ENCODE data around the gene PNRC1. TPM values are rescaled to one million over a fixed set of nuclear protein-coding genes. Genes with fewer than 3 reads are reported as not detected.
A peak's percentile ranks its signal among the peaks of the same experiment; 100 is the strongest.

PNRC1 gene
- total RNA-seq, 1 experiment from 2014 or later: 45.1 TPM

DNA sequence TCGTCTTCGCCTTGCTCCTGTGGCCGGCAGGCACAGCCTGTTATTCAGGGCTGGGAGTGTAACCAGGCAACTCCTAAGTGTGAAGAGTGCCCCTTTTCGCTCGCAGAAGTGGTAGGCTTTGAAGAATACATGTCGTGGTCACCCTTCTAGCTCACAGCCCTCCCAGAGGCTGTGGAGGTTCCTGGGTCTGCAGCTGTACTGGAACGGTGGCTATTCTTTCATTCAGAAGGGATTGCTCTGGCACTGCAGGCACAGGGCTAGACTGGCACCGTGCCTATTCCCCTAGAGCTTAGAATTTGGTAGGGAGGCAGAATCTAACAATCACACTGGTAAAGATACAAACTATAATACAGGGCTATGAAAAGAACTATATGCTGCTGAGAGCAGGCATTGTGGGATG is 38.4 kb downstream of the PNRC1 start:
- intact Hi-C loops (cut with micrococcal nuclease; ENCODE audit: unreplicated experiment): no loop called here
- ChIA-PET CTCF (interaction anchor here (0.7 kb wide), 1 partner anchor 137 kb away, joined by 3 read pairs; no protein-coding TSS in a partner anchor), POLR2A (no interaction called here)
- Mint-ChIP-seq H3K4me3 (ENCODE audit: unreplicated experiment) (peak overlapping the region; percentile 28), H3K9me3 (ENCODE audit: unreplicated experiment) (no peaks in the 10 kb centered on the region), H3K27me3 (ENCODE audit: insufficient read depth, unreplicated experiment) (no peaks in the 10 kb centered on the region), H3K27ac (ENCODE audit: unreplicated experiment) (no peak overlapping the region), H3K4me1 (ENCODE audit: low read depth, unreplicated experiment) (no peaks in the 10 kb centered on the region), H3K36me3 (ENCODE audit: insufficient read depth, unreplicated experiment) (no peaks in the 10 kb centered on the region)
- Histone ChIP-seq H3K4me3 (ENCODE audit: low read depth, low read length) (no peak overlapping the region), H3K4me1 (no peaks in the 10 kb centered on the region), H3K36me3 (ENCODE audit: control insufficient read depth, insufficient read depth, low read length) (no peaks in the 10 kb centered on the region), H3K27me3 (replicated peaks; ENCODE audit: control insufficient read depth, insufficient read depth, low read length) (no peaks in the 10 kb centered on the region), H3K9me3 (no peaks in the 10 kb centered on the region)
- TF ChIP-seq, protein P1, sequence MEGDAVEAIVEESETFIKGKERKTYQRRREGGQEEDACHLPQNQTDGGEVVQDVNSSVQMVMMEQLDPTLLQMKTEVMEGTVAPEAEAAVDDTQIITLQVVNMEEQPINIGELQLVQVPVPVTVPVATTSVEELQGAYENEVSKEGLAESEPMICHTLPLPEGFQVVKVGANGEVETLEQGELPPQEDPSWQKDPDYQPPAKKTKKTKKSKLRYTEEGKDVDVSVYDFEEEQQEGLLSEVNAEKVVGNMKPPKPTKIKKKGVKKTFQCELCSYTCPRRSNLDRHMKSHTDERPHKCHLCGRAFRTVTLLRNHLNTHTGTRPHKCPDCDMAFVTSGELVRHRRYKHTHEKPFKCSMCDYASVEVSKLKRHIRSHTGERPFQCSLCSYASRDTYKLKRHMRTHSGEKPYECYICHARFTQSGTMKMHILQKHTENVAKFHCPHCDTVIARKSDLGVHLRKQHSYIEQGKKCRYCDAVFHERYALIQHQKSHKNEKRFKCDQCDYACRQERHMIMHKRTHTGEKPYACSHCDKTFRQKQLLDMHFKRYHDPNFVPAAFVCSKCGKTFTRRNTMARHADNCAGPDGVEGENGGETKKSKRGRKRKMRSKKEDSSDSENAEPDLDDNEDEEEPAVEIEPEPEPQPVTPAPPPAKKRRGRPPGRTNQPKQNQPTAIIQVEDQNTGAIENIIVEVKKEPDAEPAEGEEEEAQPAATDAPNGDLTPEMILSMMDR (IDR thresholded peaks at IDR 0.05; ENCODE audit: insufficient read depth in 1 of 2, low read depth in 1 of 2, low read length in 1 of 2, severe bottlenecking in 1 of 2, unreplicated experiment in 1 of 2): no peak
- BruUV-seq (replicated peaks): no TSS peak
- no peak for DNase-seq

DNA sequence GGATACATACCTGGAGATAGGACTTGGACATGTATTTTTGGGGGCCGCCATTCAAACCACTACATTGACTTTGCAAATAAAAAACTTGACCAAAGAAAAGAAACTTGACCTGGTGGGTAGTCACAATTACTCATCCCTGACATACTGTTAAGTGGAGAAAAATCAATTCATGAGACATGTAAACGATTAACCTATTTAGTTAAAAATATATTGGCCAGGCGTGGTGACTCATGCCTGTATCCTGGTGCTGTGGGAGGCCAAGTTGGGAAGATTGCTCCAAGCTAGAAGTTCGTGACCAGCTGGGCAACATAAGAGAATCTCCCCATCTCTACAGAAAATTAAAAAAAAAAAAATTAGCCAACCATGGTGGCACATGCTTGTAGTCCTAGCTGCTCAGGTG is 39.8 kb downstream of the PNRC1 start:
- peaks cover 10% of the 10 kb centered on the region for H3K9me3 Mint-ChIP-seq (ENCODE audit: unreplicated experiment)
- no peaks in the 10 kb centered on the region for H3K36me3 ChIP-seq (ENCODE audit: control insufficient read depth, insufficient read depth, low read length)
- no peak overlapping the region for H3K27ac Mint-ChIP-seq (ENCODE audit: unreplicated experiment)
- H3K4me3 Mint-ChIP-seq (ENCODE audit: unreplicated experiment): no peak overlapping the region
- TF ChIP-seq, protein P1 (IDR thresholded peaks at IDR 0.05; ENCODE audit: insufficient read depth in 1 of 2, low read depth in 1 of 2, low read length in 1 of 2, severe bottlenecking in 1 of 2, unreplicated experiment in 1 of 2): no peak
- peaks cover 6% of the 10 kb centered on the region for H3K36me3 Mint-ChIP-seq (ENCODE audit: insufficient read depth, unreplicated experiment)
- H3K4me1 Mint-ChIP-seq (ENCODE audit: low read depth, unreplicated experiment): no peaks in the 10 kb centered on the region
- DNase-seq: no peak
- H3K27me3 Mint-ChIP-seq (ENCODE audit: insufficient read depth, unreplicated experiment): no peaks in the 10 kb centered on the region
- H3K4me3 ChIP-seq (ENCODE audit: low read depth, low read length): no peak overlapping the region
- H3K27me3 ChIP-seq (replicated peaks; ENCODE audit: control insufficient read depth, insufficient read depth, low read length): no peaks in the 10 kb centered on the region
- H3K4me1 ChIP-seq: no peaks in the 10 kb centered on the region
- H3K9me3 ChIP-seq: no peaks in the 10 kb centered on the region
- POLR2A ChIA-PET: no interaction called here
- no TSS peak for BruUV-seq (replicated peaks)
- CTCF ChIA-PET: interaction anchor here (0.6 to 0.7 kb wide), 2 partner anchors 8 to 176 kb away, joined by 3 read pairs; no protein-coding TSS in a partner anchor
- intact Hi-C loops (cut with micrococcal nuclease; ENCODE audit: unreplicated experiment): no loop called here

DNA sequence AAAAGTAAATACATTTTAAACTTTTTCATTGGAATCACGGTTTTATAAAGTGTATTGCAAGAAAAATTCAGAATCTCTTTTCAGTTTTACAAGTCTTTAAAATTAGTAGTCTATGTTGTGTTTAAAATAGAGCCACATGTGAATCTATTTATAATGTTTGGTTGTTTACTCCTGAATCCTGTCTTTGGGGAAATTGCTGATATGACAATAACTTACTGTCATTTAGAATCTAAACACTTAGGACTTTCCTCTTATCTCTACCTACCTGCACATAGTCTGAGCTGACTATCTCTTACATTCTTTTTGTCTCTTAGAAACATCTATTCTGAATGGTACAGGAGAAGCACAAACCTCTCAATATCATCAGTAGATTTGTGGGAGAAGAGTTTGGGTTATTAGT is 41.4 kb downstream of the PNRC1 start:
- H3K9me3 ChIP-seq: no peaks in the 10 kb centered on the region
- TF ChIP-seq, protein P1 (IDR thresholded peaks at IDR 0.05; ENCODE audit: insufficient read depth in 1 of 2, low read depth in 1 of 2, low read length in 1 of 2, severe bottlenecking in 1 of 2, unreplicated experiment in 1 of 2): no peak
- Mint-ChIP-seq H3K4me3 (ENCODE audit: unreplicated experiment) (no peak overlapping the region), H3K4me1 (ENCODE audit: low read depth, unreplicated experiment) (no peaks in the 10 kb centered on the region), H3K36me3 (ENCODE audit: insufficient read depth, unreplicated experiment) (peaks cover 6% of the 10 kb centered on the region), H3K9me3 (ENCODE audit: unreplicated experiment) (peaks cover 10% of the 10 kb centered on the region), H3K27me3 (ENCODE audit: insufficient read depth, unreplicated experiment) (no peaks in the 10 kb centered on the region), H3K27ac (ENCODE audit: unreplicated experiment) (no peak overlapping the region)
- no peak for DNase-seq
- CTCF ChIA-PET: interaction anchor here (0.7 to 1.3 kb wide), 2 partner anchors 135 to 139 kb away, joined by 3 to 8 read pairs; no protein-coding TSS in a partner anchor
- no peaks in the 10 kb centered on the region for H3K36me3 ChIP-seq (ENCODE audit: control insufficient read depth, insufficient read depth, low read length)
- no peaks in the 10 kb centered on the region for H3K27me3 ChIP-seq (replicated peaks; ENCODE audit: control insufficient read depth, insufficient read depth, low read length)
- H3K4me3 ChIP-seq (ENCODE audit: low read depth, low read length): no peak overlapping the region
- H3K4me1 ChIP-seq: no peaks in the 10 kb centered on the region
- POLR2A ChIA-PET: no interaction called here
- intact Hi-C loops (cut with micrococcal nuclease; ENCODE audit: unreplicated experiment): loop anchor here (1.0 to 2.0 kb wide), 4 partner anchors 19 to 247 kb away; no protein-coding TSS in a partner anchor
- BruUV-seq (replicated peaks): no TSS peak
